IPS-20b (cell line): ENCODE results near the gene LHX6.

Experiments used
- H3K27ac ChIP-seq: one replicate; pipeline ENCODE4 v1.5.1; 2013; ENCODE audit warnings: low read length
- H3K27me3 ChIP-seq: 2 replicates; pipeline ENCODE4 v1.6.1; 2013; ENCODE audit warnings: mild to moderate bottlenecking, low read length, inconsistent platforms; ENCODE audit not compliant: insufficient read depth
- H3K36me3 ChIP-seq: 2 replicates; pipeline ENCODE4 v1.6.1; 2013; ENCODE audit warnings: low read depth, mild to moderate bottlenecking, inconsistent platforms, low read length, moderate library complexity; ENCODE audit not compliant: insufficient read depth
- H3K4me1 ChIP-seq: 2 replicates; pipeline ENCODE4 v1.6.1; 2013; ENCODE audit warnings: mild to moderate bottlenecking, control low read depth, inconsistent platforms, low read length, moderate library complexity; ENCODE audit not compliant: insufficient read depth
- H3K4me3 ChIP-seq: 2 replicates; pipeline ENCODE4 v1.5.1; 2013; ENCODE audit warnings: mild to moderate bottlenecking, low read length, inconsistent platforms
- H3K9ac ChIP-seq: 2 replicates; pipeline ENCODE4 v1.6.1; 2013; ENCODE audit warnings: low read depth, mild to moderate bottlenecking, inconsistent platforms, low read length, moderate library complexity
- H3K9me3 ChIP-seq: 2 replicates; pipeline ENCODE4 v1.6.1; 2013; ENCODE audit warnings: mild to moderate bottlenecking, low read depth, low read length, inconsistent platforms; ENCODE audit not compliant: insufficient read depth

Gene LHX6

DNA sequence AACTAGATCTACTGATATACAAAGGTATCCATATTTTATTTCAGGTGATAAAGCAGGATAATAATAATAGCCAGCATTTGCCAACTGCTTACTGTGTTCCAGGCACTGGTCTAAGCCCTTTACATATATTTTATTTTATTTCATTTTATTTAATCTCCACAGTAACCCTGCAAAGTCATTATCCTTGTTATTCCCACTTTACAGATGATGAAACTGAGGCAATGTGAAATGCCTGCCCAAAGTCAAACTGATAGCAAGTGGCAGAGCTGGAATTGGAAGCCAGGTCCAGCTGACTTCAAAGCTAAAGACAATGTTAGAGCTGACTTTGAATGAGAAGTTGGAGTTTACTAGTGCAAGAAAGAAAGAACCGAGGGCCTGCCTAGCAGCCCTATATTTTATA, 44.2 kb downstream of the LHX6 start:
- Histone ChIP-seq H3K4me3 (no peak overlapping the region), H3K4me1 (no peaks in the 10 kb centered on the region), H3K9ac (no peak overlapping the region), H3K27me3 (no peaks in the 10 kb centered on the region), H3K36me3 (no peaks in the 10 kb centered on the region), H3K27ac (no peak overlapping the region), H3K9me3 (no peaks in the 10 kb centered on the region)

DNA sequence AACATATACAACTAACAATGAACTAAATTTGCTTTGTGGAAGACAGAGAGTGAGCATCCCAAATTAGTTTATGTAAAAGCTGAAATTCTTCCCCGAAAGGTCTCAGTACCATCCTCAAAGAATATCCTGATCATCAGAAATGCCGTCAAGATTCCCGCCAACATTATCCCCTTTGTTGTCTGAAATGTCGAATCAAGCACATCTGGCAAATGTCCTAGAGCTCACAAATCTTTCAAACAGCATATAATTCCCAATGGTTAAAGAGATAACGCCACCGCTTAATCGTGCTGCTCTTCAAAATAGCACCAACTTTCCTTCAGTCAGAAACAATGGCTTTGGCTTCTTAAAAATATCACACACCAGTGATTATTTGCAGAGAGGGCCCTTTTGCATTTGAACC, 45.3 kb downstream of the LHX6 start:
- no peak overlapping the region for H3K9ac ChIP-seq
- H3K4me3 ChIP-seq = no peak overlapping the region
- no peaks in the 10 kb centered on the region for H3K36me3 ChIP-seq
- no peaks in the 10 kb centered on the region for H3K9me3 ChIP-seq
- H3K4me1 ChIP-seq = no peaks in the 10 kb centered on the region
- H3K27ac ChIP-seq = no peak overlapping the region
- no peaks in the 10 kb centered on the region for H3K27me3 ChIP-seq

DNA sequence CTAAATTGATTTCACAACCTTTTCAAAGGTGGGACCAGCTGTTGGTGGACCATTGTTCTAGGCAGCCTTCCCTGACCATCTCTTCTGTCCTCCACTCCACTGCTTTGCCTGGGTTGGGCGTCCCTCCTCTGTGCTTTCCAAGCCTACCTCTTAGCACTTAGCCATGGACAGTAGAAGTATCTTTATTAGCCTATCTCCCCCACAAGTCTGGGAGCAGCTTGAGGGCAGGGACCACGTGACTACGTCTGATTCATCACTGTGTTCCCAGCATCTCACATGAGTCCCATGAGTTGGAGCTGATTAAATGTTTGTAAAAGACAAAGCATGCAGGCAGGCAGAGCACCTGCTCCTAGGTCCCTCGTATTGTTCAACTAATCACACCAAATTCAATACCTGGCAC, 48.1 kb downstream of the LHX6 start:
- no peak overlapping the region for H3K27ac ChIP-seq
- no peak overlapping the region for H3K9ac ChIP-seq

DNA sequence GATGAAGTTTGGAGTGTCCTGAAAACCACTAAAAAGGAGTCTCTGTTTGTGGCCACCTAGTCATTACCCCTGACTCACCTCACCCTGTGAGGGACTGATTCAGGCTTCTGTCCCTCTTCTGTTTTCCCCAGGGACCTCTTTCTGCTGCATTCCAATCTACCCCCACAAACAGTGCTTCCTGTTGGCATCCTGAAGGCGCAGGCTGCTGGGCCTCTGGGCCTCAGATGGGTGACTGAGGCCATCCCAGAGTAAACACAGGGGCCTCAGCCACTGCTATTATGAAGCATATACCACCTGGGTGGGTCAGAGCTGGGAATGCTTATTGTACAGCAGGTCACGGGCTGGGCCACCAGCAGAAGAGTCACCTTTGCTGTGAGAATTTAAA, 49.1 kb downstream of the LHX6 start:
- Histone ChIP-seq H3K36me3 (no peaks in the 10 kb centered on the region), H3K27me3 (no peaks in the 10 kb centered on the region), H3K4me1 (no peaks in the 10 kb centered on the region), H3K9ac (no peak overlapping the region), H3K4me3 (no peak overlapping the region), H3K9me3 (no peaks in the 10 kb centered on the region), H3K27ac (no peak overlapping the region)

More for the DNA sequence above, 48.1 kb downstream of the LHX6 start:
- Histone ChIP-seq H3K9me3 (no peaks in the 10 kb centered on the region), H3K36me3 (no peaks in the 10 kb centered on the region), H3K4me1 (no peaks in the 10 kb centered on the region), H3K27me3 (no peaks in the 10 kb centered on the region), H3K4me3 (no peak overlapping the region)

DNA sequence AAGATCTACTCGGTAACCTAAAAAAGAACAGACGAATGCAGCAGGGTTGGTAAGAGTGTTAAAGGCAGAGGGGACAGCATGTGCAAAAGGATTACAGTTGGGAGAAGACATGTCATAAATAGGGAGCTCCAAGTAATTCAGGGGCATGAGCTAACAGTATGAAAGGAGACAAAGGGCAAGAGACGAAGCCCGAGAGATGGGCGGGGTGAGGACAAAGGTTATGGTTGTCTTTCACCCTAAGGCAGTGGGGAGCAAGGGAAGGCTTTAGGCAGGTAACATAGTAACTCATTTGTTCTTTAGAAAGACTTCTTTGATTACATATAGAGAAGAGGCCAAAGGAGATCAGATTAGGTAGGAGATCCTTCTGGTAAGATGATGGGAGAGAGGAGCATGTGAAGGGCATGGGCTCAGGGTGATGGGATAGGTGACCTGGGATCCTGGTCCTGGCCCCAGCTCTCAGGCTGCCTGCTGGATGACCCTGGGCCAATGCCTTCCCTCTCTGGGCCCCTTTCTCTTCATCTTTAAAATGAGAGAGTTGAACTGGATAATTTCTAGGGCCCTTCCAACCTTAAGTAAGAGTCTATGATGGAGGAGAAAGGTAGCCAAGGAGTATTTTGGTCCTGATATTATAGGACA, 49.6 kb downstream of the LHX6 start:
- H3K27me3 ChIP-seq = no peaks in the 10 kb centered on the region

DNA sequence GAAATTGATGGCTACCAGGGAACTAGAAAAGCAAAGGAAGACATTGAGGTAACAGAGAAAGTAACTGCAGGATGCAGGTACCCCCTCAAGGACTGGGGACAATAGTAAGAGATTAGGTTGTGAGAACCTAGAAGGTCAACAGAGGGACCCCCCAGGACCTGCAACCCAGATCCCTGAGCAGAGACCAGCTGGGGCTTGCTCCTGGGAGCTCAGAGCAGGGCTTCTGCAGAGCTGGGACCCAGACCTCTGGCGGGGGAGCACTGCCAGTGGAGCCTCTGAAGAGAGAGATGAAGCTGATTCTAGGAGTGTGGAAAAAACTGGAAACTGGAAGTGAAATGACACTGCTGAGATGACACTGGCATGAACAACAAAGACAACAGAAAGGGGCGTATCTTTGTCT, 51.8 kb downstream of the LHX6 start:
- Histone ChIP-seq H3K9ac (no peak overlapping the region), H3K9me3 (no peaks in the 10 kb centered on the region), H3K36me3 (no peaks in the 10 kb centered on the region), H3K4me1 (no peaks in the 10 kb centered on the region), H3K27me3 (peaks cover 7% of the 10 kb centered on the region; the same call in 1 of the 2 replicates), H3K4me3 (no peak overlapping the region), H3K27ac (no peak overlapping the region)

More for the DNA sequence above, 49.6 kb downstream of the LHX6 start:
- Histone ChIP-seq H3K27ac (no peak overlapping the region), H3K4me3 (no peak overlapping the region), H3K9me3 (no peaks in the 10 kb centered on the region), H3K4me1 (no peaks in the 10 kb centered on the region), H3K9ac (no peak overlapping the region), H3K36me3 (no peaks in the 10 kb centered on the region)

DNA sequence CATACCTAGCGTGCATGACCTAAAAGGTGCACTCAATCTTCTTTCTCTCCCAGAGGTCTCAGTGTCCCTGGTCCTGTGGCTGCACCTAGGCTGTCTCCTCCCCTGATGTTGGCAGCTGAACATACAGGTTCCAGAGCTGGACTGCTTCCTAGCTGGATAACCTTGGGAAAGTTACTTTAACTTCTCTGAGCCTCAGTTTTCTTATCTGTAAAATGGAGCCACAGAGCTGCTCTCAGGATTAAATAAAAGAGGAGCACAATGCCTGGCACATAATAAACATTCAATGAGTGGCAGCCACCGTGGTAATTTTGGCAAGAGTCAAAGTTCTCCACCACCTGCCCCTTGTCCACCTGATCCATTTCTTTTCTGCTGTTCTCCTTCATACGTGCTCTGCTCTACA, 55.1 kb downstream of the LHX6 start:
- Histone ChIP-seq H3K36me3 (no peaks in the 10 kb centered on the region), H3K9ac (no peak overlapping the region), H3K27ac (no peak overlapping the region), H3K4me1 (no peaks in the 10 kb centered on the region), H3K9me3 (no peaks in the 10 kb centered on the region), H3K27me3 (peaks cover 7% of the 10 kb centered on the region; the same call in 1 of the 2 replicates), H3K4me3 (no peak overlapping the region)

DNA sequence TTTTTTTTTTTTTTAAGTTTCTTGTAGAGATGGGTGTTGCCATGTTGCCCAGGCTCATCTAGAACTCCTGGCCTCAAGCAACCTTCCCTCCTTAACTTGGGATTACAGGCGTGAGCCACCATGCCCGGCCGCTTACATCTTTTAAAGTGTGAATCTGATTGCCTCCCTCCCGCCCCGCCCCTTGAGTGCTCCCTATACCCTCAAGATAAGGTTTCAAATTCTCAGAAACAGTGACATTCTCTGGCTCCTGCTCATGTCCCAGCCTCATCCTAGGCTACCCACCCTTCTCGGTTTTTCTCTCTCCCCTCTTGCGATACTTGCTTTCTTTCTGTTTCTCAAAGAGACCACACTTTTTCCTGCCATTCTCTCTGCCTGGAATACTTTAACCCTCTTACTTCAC, 56.6 kb downstream of the LHX6 start:
- Histone ChIP-seq H3K4me1 (no peaks in the 10 kb centered on the region), H3K36me3 (no peaks in the 10 kb centered on the region), H3K9ac (no peak overlapping the region), H3K27ac (no peak overlapping the region), H3K4me3 (no peak overlapping the region), H3K27me3 (peaks cover 7% of the 10 kb centered on the region; the same call in 1 of the 2 replicates), H3K9me3 (no peaks in the 10 kb centered on the region)

DNA sequence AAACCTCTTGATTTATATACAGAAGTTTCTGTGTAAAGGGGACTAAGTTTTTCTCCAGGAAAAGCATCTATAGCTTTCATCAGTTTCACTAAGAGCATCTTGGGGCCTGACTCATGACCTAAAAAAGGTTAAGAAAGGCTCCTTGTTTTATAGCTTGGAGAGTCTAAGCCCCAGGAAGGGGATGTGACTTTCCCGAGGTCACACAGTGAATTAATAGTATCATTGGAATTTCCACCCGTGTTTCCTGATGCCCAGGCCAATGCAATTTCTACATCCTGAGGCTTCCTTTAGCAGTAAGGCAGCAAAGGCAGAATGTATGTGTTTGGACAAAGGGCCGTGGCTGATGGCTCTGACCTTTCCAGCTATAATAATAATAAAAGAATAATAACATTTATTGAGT, 60.4 kb downstream of the LHX6 start:
- no peaks in the 10 kb centered on the region for H3K36me3 ChIP-seq
- H3K9me3 ChIP-seq = no peaks in the 10 kb centered on the region
- H3K27me3 ChIP-seq = peaks cover 26% of the 10 kb centered on the region
- H3K27ac ChIP-seq = no peak overlapping the region
- H3K9ac ChIP-seq = no peak overlapping the region
- no peak overlapping the region for H3K4me3 ChIP-seq
- no peaks in the 10 kb centered on the region for H3K4me1 ChIP-seq

DNA sequence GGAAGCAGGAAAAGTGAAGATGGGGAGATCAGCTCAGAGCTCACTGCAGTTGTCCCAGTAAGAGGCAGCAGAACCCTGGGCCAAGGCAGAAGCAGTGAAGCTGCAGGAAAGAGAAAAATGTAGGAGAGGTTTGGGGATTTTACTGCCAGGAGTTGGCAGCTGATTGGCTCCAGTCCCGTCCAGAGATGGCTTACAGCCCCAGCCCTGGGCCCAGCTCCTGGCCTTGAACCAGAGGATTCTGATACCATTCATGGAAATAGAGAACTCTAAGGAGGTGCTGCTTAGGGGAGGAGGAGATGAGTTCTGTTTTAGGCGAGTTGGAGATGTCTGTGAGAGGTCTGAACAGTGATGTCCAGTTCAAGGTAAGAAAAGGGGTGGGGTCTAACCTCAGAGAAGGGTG, 64.5 kb downstream of the LHX6 start:
- no peak overlapping the region for H3K4me3 ChIP-seq
- no peak overlapping the region for H3K9ac ChIP-seq
- no peaks in the 10 kb centered on the region for H3K4me1 ChIP-seq
- no peaks in the 10 kb centered on the region for H3K36me3 ChIP-seq
- peaks cover 21% of the 10 kb centered on the region; the same call in 1 of the 2 replicates for H3K27me3 ChIP-seq
- H3K27ac ChIP-seq = no peak overlapping the region
- H3K9me3 ChIP-seq = peaks cover 10% of the 10 kb centered on the region; the same call in 1 of the 2 replicates

DNA sequence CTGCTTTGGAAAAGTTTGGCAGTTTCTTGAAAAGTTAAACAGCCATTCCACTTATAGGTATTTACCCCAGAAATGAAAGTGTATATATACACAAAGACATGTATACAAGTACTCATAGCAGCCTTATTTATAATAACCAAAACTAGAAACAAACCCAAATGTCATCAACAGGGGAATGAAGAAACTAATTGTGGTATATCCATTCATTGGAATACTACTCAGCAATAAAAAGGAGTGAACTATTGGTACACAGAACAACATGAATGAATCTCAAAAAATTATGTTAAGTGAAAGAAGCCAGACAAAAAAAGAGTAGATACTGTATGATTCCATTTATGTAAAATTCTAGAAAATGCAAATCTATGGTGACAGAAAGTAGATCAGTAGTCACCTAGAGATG, 66.3 kb downstream of the LHX6 start:
- no peak overlapping the region for H3K27ac ChIP-seq
- H3K9ac ChIP-seq = no peak overlapping the region
- peaks cover 10% of the 10 kb centered on the region; the same call in 1 of the 2 replicates for H3K9me3 ChIP-seq
- no peaks in the 10 kb centered on the region for H3K36me3 ChIP-seq
- no peak overlapping the region for H3K4me3 ChIP-seq
- peaks cover 21% of the 10 kb centered on the region; the same call in 1 of the 2 replicates for H3K27me3 ChIP-seq
- H3K4me1 ChIP-seq = no peaks in the 10 kb centered on the region

DNA sequence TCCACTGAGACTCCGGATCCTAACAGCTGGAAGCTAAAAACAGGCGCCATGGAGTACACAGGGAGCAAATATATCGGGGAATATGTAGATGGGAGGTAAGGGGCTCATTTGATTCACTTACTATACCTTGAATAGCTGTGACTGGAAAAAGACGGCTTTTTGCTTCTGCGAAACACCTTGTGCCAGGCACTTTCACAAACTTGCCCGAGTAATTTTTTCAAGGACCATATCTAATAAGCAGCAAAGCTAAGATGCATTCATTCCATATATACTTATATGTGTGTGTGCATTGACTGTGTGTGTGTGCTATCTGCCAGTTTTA, 68.9 kb downstream of the LHX6 start:
- Histone ChIP-seq H3K4me1 (no peaks in the 10 kb centered on the region), H3K4me3 (peak overlapping the region; percentile 94), H3K27ac (no peak overlapping the region), H3K36me3 (no peaks in the 10 kb centered on the region), H3K9me3 (peaks cover 10% of the 10 kb centered on the region; the same call in 1 of the 2 replicates), H3K27me3 (peaks cover 17% of the 10 kb centered on the region; the same call in 1 of the 2 replicates), H3K9ac (no peak overlapping the region)
